Renal cortical epithelial cell (primary cell): ENCODE results near the gene KRTAP29-1. TPM values are rescaled to one million over a fixed set of nuclear protein-coding genes. Genes with fewer than 3 reads are reported as not detected.
"Not testable (repeated sequence)": the region's sequence is repeated elsewhere in the genome, so short reads cannot be mapped to it uniquely, and the experiment has no call there.

Source experiments
- DNase-seq: peaks from one replicate; pipeline ENCODE4 v3.0.0-alpha.2; 2011; ENCODE audit warnings: low read depth
- total RNA-seq: library from RNA; depleted of rRNA; stranded (reverse); fragments of >200 nt; gene quantifications from 2 replicates; pipeline ENCODE4 v1.2.3, GENCODE V29; 2014

Gene KRTAP29-1
- not detected in 2 replicates for total RNA-seq

- no peak for DNase-seq
Measured at GRCh38 chr17:41301916-41302901, at the start of gene KRTAP29-1. TSS of gene KRTAP29-1 (minus strand) at chr17:41302851. CDS start at chr17:41302851, 0 bp downstream.

GRCh38 chr17:41351177-41351576 lies 48.5 kb upstream of the KRTAP29-1 start:
- DNase-seq = no peak

GRCh38 chr17:41350381-41350878 lies 47.8 kb upstream of the KRTAP29-1 start, which contains the start of gene KRT33A:
TSS of gene KRT33A (minus strand) at chr17:41350828. CDS start at chr17:41350767, 61 bp downstream.
- not testable (repeated sequence) for DNase-seq

GRCh38 chr17:41347869-41348760 lies 45.5 kb upstream of the KRTAP29-1 start:
- DNase-seq = no peak

DNA sequence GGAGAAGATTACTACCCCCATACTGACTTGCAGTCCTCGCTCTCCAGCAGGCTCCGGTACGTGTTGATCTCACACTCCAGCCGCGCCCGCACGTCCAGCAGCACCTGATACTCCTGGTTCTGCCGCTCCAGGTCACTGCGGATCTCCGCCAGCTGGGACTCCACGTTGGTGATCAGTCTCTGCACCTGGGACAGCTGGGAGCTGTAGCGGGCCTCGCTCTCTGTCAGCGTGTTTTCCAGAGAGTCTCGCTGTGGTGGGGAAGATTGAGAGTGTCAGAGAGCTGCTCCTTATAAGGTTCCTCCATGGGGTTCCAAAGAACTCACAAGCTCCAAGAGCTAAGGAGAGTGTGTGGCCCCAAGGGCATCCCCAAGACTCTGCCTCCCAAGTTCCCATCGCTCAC lies 43.8 kb upstream of the KRTAP29-1 start:
- not testable (repeated sequence) for DNase-seq

GRCh38 chr17:41345992-41346391 lies 43.3 kb upstream of the KRTAP29-1 start:
- DNase-seq = no peak

- DNase-seq = no peak
Measured at GRCh38 chr17:41343029-41343428, 40.4 kb upstream of the KRTAP29-1 start.

DNA sequence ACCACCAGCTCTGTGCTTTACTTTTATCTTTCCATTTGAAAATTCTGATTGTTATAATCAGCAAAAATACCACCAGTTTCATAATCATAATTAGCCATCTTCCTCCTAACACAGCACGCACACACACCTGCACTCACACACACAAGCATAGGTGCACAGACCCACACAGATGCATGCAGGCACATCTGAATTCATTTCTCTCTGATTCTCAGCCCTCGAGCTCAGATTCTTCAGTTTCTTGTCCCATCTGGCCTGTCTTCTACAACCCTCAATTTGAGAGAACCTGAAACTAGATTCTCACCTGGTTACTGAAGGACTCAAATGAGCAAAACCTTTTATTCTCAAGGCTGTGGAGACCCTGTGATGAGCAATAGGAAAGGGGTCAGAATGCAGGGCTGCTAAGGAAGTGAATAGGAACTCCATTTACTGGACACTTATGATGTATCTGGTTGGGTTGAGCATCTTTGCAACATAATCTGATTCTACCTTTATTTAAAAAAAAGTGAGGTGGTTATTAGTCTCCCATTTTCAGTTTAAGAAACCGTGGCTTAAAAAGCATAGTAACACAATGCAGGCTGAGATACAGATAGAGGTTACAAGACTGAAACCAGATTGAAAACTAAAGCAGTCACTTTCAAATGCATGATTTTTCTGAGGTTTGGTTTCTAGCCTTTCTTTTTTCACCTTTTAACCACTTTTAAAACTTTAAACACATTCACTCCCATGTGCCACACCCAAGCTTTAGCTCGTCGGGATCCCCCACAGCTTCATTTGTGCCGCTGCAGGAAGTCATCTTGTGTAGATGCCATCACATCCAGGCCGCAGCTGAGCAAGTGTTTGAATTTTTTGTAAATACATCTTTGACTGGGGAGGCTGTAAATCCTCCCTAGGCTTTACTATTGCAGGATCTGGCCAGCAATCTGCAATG lies 38.5 kb upstream of the KRTAP29-1 start:
- no peak for DNase-seq

GRCh38 chr17:41340494-41340893 lies 37.8 kb upstream of the KRTAP29-1 start:
- peak; percentile 92 for DNase-seq

DNA sequence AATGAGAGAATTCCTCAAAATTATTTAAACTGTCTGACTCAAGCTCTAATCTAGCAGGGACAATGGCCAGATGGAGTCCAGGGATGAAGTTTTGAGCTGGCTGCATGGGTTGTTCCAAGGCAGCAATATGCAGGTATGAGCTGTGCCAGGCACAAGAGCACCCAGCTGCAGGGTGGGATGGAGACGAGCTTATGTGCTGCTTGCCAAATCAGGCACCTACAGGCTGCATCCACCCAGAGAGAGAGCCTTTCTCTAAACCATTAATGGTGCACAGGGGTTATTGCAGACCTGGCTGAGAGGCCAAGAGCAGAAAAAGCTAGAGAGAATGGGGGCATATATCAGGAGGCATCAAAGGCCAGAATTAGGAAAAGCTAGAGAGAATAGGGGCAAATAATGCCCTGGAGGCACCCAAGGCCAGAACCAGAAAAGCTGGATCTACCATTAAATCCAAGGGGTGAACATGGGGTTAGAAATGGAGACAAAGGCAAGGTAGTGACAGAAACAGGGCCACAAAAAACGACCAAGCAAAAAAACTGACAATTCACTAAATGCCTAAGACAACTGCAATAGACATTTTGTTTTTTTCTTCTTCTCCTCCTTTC lies 37.0 kb upstream of the KRTAP29-1 start:
- no peak for DNase-seq

DNA sequence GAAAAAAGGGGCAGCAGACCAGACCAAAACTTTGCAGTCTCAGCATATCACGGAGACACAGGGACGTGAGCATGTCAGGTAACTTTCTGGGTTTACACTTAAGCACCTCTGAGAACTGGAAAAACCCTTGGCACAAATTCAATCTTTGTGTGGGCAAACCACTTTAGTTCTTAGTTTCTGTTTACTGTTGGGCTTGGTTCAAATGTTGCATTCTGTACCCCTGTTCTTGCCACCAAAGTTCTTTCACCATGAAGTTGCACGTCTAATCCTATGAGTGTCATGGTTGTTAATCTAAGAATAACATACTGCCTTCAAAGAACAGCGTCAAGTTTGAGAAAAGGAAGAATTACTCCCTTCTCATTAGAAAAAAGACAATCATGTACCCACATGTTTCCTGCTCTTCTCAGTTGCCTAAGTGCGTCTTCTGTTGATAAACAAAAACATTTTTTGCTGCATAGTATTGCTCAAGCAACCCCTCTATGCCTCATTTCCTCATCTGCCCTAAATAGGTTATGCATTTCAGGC lies 36.4 kb upstream of the KRTAP29-1 start:
- peak; percentile 93 for DNase-seq

- no peak for DNase-seq
Measured at GRCh38 chr17:41335747-41336146, 33.1 kb upstream of the KRTAP29-1 start.

DNA sequence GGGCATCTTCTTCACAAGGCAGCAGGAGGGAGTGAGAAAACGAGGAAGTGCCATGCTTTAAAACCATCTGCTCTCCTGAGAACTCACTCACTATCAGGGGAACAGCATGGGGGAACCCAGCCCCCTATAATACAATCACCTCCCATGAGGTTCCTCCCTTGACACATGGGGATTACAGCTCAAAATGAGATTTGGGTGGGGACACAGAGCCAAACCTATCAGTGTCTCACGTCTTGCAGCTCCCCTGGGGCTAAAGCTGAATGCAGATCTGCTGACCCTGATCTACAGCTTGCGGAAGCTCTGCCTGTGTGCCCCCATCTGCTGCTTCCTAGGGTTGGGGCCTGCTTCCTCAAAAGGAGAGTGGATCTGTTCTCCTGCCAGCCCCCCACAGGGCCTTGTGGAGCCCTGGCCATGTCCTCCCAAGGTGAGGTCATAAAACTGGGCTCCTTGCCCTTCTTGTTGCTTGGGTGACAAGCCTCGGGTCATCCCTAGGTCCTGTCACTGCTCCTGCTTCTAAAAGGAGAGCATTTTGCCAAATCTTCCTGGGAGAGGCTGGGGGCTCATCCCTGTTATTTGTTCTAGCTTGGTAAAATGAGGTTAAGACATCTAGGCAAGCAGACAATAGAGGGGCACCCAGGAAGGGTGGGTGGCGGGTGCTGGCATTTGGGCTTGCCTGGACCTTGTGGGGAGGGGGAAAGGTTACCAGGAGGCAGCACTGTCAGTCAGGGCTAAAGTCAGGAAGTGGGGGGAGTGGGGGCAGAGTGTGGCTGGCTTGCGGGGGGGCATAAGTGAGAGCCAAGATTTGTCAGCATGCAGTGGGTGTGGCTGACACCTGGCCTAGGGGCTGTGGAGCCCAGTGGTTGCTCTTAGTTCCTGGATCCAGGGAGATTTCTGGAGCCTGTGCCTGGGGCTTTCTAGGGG lies 32.0 kb upstream of the KRTAP29-1 start:
- DNase-seq = no peak

- no peak for DNase-seq
Measured at GRCh38 chr17:41333836-41334235, 31.2 kb upstream of the KRTAP29-1 start.

- DNase-seq = no peak
Measured at GRCh38 chr17:41333098-41333497, 30.4 kb upstream of the KRTAP29-1 start.

DNA sequence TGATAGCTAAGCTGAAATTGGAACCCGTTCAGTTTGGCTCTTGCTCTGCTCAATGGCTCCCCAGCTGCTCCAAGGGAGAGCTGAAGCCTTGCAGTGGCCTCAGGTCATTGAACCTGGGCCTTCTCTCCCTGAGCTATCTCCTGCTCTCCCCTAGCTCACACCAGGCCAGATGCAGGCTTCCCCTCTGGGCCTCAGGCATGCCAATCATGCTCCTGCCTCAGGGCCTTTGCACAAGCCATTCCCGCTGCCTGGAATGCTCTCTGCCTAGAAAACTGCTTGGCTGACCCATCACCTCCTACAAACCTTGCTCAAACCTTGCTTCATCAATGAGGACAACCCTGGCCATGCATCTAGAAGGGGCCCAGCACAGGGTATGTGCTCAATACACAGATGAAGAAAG lies 29.6 kb upstream of the KRTAP29-1 start:
- DNase-seq = no peak

DNA sequence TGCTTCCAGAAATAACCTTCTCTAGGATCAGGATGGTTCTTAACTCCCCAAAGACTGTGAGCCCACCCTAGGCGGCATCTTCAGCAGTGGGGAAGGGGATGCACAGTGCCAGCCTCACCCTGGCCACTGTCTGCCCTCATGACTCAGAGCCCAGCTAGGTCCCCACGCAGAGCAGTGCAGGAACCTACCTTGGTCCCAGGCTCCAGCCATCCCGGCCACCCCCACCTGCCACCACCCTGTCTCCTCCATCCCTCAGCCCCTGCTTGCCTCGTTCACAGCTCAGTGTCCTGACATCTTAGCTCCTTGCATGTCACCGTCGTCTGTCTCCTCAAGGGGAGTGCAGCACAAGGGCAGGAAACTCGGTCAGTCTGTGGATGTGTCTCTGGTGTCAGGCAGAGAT lies 29.0 kb upstream of the KRTAP29-1 start:
- DNase-seq = no peak

DNA sequence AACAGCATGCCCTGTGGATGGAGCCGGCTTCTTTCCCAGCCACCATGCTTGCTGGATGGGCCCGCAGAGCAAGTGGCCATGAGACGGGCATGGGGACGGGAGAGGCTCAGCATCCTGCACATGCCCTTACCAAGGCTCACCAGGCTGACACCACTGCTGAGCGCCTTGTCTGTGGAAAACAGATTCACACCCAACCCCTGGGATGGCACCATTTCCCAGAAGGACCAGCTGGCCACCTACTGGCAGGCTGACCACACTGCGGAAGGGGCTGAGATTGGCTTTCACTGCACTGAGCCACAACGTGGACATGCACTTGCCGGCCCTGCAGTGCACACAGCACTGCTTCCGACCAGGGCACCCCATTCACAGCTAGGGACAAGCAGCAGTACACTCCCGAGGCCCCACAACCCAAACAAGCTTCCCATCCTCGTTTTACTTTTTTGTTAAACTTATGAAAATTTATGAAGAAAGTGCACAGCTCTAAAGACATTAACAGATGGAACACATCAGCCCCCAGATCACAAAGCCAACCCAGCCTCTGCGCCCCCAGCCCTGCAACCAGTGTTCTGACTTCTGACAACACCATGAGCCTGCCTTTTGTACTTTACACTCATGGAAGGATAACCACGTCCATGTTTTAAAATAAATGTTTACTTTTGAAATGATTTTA lies 26.8 kb upstream of the KRTAP29-1 start:
- peak; percentile 44 for DNase-seq

GRCh38 chr17:41328207-41328606 lies 25.6 kb upstream of the KRTAP29-1 start:
- DNase-seq = no peak
